HCT116 (cell line): ENCODE measurements around the gene ZYX. TPM values are rescaled to one million over a fixed set of nuclear protein-coding genes. Genes with fewer than 3 reads are reported as not detected.

Source experiments
- ATAC-seq: fragments of 200-7000 bp; cut with Tn5 transposase; 2 replicates; pipeline ENCODE4 v1.9.1; 2020; ENCODE audit warnings: mild to moderate bottlenecking, moderate library complexity
- BruUV-seq: library from RNA; stranded (reverse); fragments of 400-500 nt; replicated peaks from 2 replicates; lab custom pipeline; 2021; lab: Mats Ljungman, UMichigan
- CTCF ChIA-PET: fragments of 300-600 bp; sonication (Branson Sonifier 250); formaldehyde crosslinking; loops from one replicate; lab custom pipeline; 2021; ENCODE audit warnings: antibody characterized with exemption; lab: Charles Lee
- POLR2A ChIA-PET: fragments of 300-600, 350-600 bp; sonication (Branson Sonifier 250); formaldehyde crosslinking; loops from one replicate; lab custom pipeline; 2021; ENCODE audit warnings: antibody characterized with exemption; lab: Charles Lee
- RAD21 ChIA-PET, 2 experiments: fragments of 300-600 bp; sonication (Branson Sonifier 250); formaldehyde crosslinking; loops; one replicate each; lab custom pipeline; 2023; ENCODE audit warnings: low total read pairs in 2 of 2; ENCODE audit not compliant: uncharacterized antibody in 2 of 2, unreplicated experiment in 2 of 2, low non-redundant PET in 1 of 2; lab: Charles Lee
- DNase-seq: peaks from one replicate; pipeline ENCODE4 v3.0.0-alpha.2; 2010; ENCODE audit warnings: low read depth, low spot score
- H2AFZ ChIP-seq: fragments of 200-600 bp; shearing (Covaris generic), sonication (generic); 2 replicates; pipeline ENCODE4 v1.6.1; 2017; ENCODE audit warnings: low read depth, mixed run types, mixed read lengths, antibody characterized with exemption, low read length; ENCODE audit not compliant: poor library complexity, severe bottlenecking
- H3K27ac ChIP-seq: 2 replicates; pipeline ENCODE4 v1.5.1; 2012; ENCODE audit warnings: low read depth, low read length
- H3K27me3 ChIP-seq: fragments of 200-600 bp; sonication (generic); 2 replicates; pipeline ENCODE4 v1.6.1; 2016; ENCODE audit warnings: mixed run types, low read length, mixed read lengths; ENCODE audit not compliant: insufficient read depth
- H3K36me3 ChIP-seq, 2 experiments: fragments of 200-500 bp in 1 of 2; fragments of 200-600 bp in 1 of 2; sonication (Bioruptor generic) in 1 of 2; sonication (generic) in 1 of 2; 2 replicates each; pipeline versions ENCODE4 v1.5.1 to v1.6.1; 2014 to 2016; ENCODE audit warnings: low read length in 2 of 2, inconsistent platforms in 1 of 2, mixed read lengths in 1 of 2, mixed run types in 1 of 2; ENCODE audit not compliant: insufficient read depth in 2 of 2, control insufficient read depth in 1 of 2
- H3K4me1 ChIP-seq, 2 experiments: fragments of 200-600 bp in 1 of 2; sonication (generic) in 1 of 2; 2 replicates each; pipeline versions ENCODE4 v1.5.1 to v1.6.1; 2012 to 2017; ENCODE audit warnings: low read length in 2 of 2, inconsistent platforms in 1 of 2, mild to moderate bottlenecking in 1 of 2, mixed read lengths in 1 of 2, mixed run types in 1 of 2, moderate library complexity in 1 of 2; ENCODE audit not compliant: insufficient read depth in 2 of 2, control insufficient read depth in 1 of 2
- H3K4me2 ChIP-seq: fragments of 200-600 bp; sonication (generic); 2 replicates; pipeline ENCODE4 v1.6.1; 2017; ENCODE audit warnings: mixed run types, low read length, mixed read lengths
- H3K4me3 ChIP-seq, 2 experiments: fragments of 200-600 bp in 1 of 2; sonication (generic) in 1 of 2; replicated peaks in 1 of 2; 2 replicates each; pipeline ENCODE4 v1.5.1; 2011 to 2016; ENCODE audit warnings: low read length in 2 of 2, control low read depth in 1 of 2, low read depth in 1 of 2, mild to moderate bottlenecking in 1 of 2, mixed read lengths in 1 of 2, mixed run types in 1 of 2
- H3K79me2 ChIP-seq: fragments of 200-600 bp; sonication (generic); 2 replicates; pipeline ENCODE4 v1.6.1; 2017; ENCODE audit warnings: mild to moderate bottlenecking, mixed run types, low read length, moderate library complexity, mixed read lengths; ENCODE audit not compliant: insufficient read depth
- H3K9ac ChIP-seq: fragments of 200-600 bp; sonication (generic); 2 replicates; pipeline ENCODE4 v1.6.1; 2016; ENCODE audit warnings: low read length, mixed read lengths
- H3K9me2 ChIP-seq: fragments of 200-600 bp; sonication (generic), shearing (Covaris generic); 2 replicates; pipeline ENCODE4 v1.6.1; 2017; ENCODE audit warnings: mixed run types, mild to moderate bottlenecking, moderate library complexity; ENCODE audit not compliant: insufficient read depth
- H3K9me3 ChIP-seq, 2 experiments: fragments of 200-500 bp in 1 of 2; fragments of 200-600 bp in 1 of 2; sonication (Bioruptor generic) in 1 of 2; sonication (generic) in 1 of 2; 2 replicates each; pipeline ENCODE4 v1.6.1; 2014 to 2017; ENCODE audit warnings: low read length in 2 of 2, mixed read lengths in 2 of 2, inconsistent platforms in 1 of 2, low read depth in 1 of 2, mild to moderate bottlenecking in 1 of 2, mixed run types in 1 of 2, moderate library complexity in 1 of 2; ENCODE audit not compliant: control insufficient read depth in 1 of 2, insufficient read depth in 1 of 2
- H4K20me1 ChIP-seq: fragments of 200-600 bp; sonication (generic), shearing (Covaris generic); 2 replicates; pipeline ENCODE4 v1.6.1; 2017; ENCODE audit warnings: mixed run types, mild to moderate bottlenecking, moderate library complexity; ENCODE audit not compliant: insufficient read depth
- CBX3 ChIP-seq: IDR thresholded peaks from 2 replicates; pipeline ENCODE4 v1.6.1; 2012; ENCODE audit warnings: low read depth
- CTCF ChIP-seq, 3 experiments: fragments of 200-600 bp in 1 of 3; sonication (generic) in 1 of 3; IDR thresholded peaks in 2 of 3; conservative IDR thresholded peaks in 1 of 3; 2 replicates each; pipeline ENCODE4 v1.5.1; 2012 to 2017; ENCODE audit warnings: low read depth in 2 of 3, low read length in 2 of 3, antibody characterized with exemption in 1 of 3, borderline replicate concordance in 1 of 3, control low read depth in 1 of 3, mild to moderate bottlenecking in 1 of 3, mixed read lengths in 1 of 3, mixed run types in 1 of 3, moderate library complexity in 1 of 3; ENCODE audit not compliant: insufficient read depth in 1 of 3
- ELF1 ChIP-seq: IDR thresholded peaks from 2 replicates; pipeline ENCODE4 v1.6.1; 2012; ENCODE audit warnings: low read depth, borderline replicate concordance
- MAX ChIP-seq: IDR thresholded peaks from 2 replicates; pipeline ENCODE4 v1.6.1; 2012
- RAD21 ChIP-seq: IDR thresholded peaks from 2 replicates; pipeline ENCODE4 v1.6.1; 2012; ENCODE audit warnings: low read depth, mild to moderate bottlenecking
- YY1 ChIP-seq: IDR thresholded peaks from 2 replicates; pipeline ENCODE4 v1.6.1; 2011; ENCODE audit warnings: low read length, low read depth, moderate library complexity, mild to moderate bottlenecking; ENCODE audit not compliant: insufficient replicate concordance; ENCODE audit errors: extremely low read depth
- ZBTB33 ChIP-seq: IDR thresholded peaks from 2 replicates; pipeline ENCODE4 v1.6.1; 2011; ENCODE audit warnings: mild to moderate bottlenecking, low read length, moderate library complexity; ENCODE audit not compliant: insufficient replicate concordance; ENCODE audit errors: extremely low read depth
- intact Hi-C: fragments of 100-400 bp; cut with micrococcal nuclease; formaldehyde crosslinking; loops from 2 replicates; pipeline ENCODE4 v1.10.0; 2022
- total RNA-seq: library from RNA; stranded (reverse); gene quantifications from one replicate; pipeline ENCODE4 v1.2.1, GENCODE V29; 2021; ENCODE audit not compliant: unreplicated experiment

The ZYX gene
- total RNA-seq, 1 experiment from 2014 or later, result 144 TPM

- Histone ChIP-seq H3K4me1 (peaks cover 11 to 53% of the 10 kb centered on the region in 2 experiments), H3K79me2 (no peaks in the 10 kb centered on the region), H3K27ac (no peak overlapping the region), H3K4me3 (no peak overlapping the region), H3K9me2 (no peaks in the 10 kb centered on the region), H3K9ac (no peak overlapping the region), H3K36me3 (no peaks in the 10 kb centered on the region), H3K27me3 (no peaks in the 10 kb centered on the region), H2AFZ (peak overlapping the region; percentile 56), H4K20me1 (no peaks in the 10 kb centered on the region), H3K4me2 (peak overlapping the region; percentile 36; the same call in 1 of the 2 replicates), H3K9me3 (no peaks in the 10 kb centered on the region)
- TF ChIP-seq CBX3 (no peak), RAD21 (peak; percentile 36; the same call in 1 of the 2 replicates), ZBTB33 (no peak), CTCF (IDR thresholded peaks at IDR 0.05 in 2 of 3, conservative IDR thresholded peaks at IDR 0.05 in 1 of 3; ENCODE audit: borderline replicate concordance in 1 of 3, insufficient read depth in 1 of 3, low read depth in 2 of 3, low read length in 2 of 3) (peak in 2 of 3 experiments; percentile 7 to 15; a peak in 1 of 6 replicates), ELF1 (no peak), MAX (peak; percentile 43; the same call in 1 of the 2 replicates), YY1 (peak; percentile 17)
- CTCF ChIA-PET, result interaction anchor here (0.9 to 1.5 kb wide), 3 partner anchors 8 to 131 kb away, joined by 3 to 7 read pairs (median 4); no protein-coding TSS in a partner anchor
- DNase-seq (no peak), ATAC-seq (0 out of 2 replicates have a peak, but pooled peaks have one; percentile 10)
- BruUV-seq, result no TSS peak
- POLR2A ChIA-PET, result no interaction called here
- RAD21 ChIA-PET, result no interaction called here
- intact Hi-C loops, result loop anchor here (2.0 kb wide), 1 partner anchor 51 kb away; no protein-coding TSS in a partner anchor
These were observed 9.1 kb upstream of the ZYX start for GRCh38 chr7:143372070-143372469.
